Measurements from ENCODE around the gene BAZ2B. TPM values are rescaled to one million over a fixed set of nuclear protein-coding genes. Genes with fewer than 3 reads are reported as not detected.

BAZ2B gene
- total RNA-seq, 4 donors from 2014 or later, result 94.5 to 237 (median 145) TPM

DNA sequence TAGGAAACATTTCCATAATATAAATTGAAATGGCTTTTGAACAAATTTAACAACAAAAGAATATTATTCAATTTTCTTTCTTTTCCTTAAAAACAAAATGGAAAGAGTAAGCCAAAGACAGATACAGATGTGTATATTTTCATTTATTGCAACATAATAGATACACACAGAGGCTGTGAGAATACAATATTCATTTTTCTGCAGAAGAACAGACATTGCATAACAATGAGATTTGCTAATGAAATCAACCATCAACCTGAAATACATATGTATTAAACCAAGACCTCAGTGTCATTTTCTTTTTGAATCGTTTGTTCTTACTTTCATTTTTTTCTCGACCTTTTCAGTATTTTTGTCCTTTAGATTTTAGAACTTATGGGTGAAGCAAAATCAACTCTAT is 95.1 kb downstream of the BAZ2B start:
- TF ChIP-seq CTCF (IDR thresholded peaks at IDR 0.05) (no peak), POLR2A (IDR thresholded peaks at IDR 0.05) (no peak)
- Histone ChIP-seq H3K4me1 (peaks cover 0 to 4% of the 10 kb centered on the region in 2 donors), H3K36me3 (peaks cover 0 to 2% of the 10 kb centered on the region in 2 donors), H3K9me3 (no peaks in the 10 kb centered on the region), H3K27me3 (no peaks in the 10 kb centered on the region), H3K27ac (no peak overlapping the region), H3K4me3 (no peak overlapping the region)
- intact Hi-C loops (cut with DNase I; ENCODE audit: low total_unique reads), result no loop called here
- no peak for DNase-seq

DNA sequence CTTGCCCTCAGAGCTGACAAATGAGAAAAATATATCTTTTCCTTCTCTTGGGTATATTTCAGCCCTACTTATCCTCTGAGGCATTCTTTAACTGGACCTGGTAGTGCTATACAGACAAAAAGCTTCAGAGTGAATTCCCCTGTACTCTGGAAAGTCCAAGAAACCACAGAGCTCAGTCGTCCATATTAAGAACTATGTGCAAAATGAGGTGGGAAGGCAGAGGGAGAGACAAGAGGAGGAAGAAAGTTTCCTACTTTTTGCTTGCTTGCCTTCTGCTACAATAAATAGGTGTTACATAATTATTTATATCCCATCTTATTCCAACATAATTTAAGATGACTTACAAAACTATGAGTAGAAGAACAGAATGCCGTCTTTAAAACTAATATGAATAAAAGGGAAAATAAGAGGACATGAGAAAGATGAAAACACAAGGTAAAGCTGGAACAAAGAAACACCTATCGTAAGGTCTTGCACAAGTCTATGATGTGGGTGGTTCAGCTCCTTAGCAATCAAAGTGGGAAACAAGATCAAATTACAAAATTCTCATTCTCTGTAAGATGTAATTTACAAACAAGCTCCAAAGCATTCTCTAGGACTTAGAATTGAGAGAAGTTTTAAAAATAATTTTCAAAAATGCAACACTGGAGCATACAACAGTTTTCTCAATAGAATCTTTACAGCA is 97.9 kb downstream of the BAZ2B start:
- H3K4me1 ChIP-seq, result peaks cover 0 to 4% of the 10 kb centered on the region in 2 donors

GRCh38 chr2:159516241-159516758 is 100.0 kb downstream of the BAZ2B start:
- H3K4me3 ChIP-seq, result peak overlapping the region; percentile 25 to 28
- intact Hi-C loops (cut with DNase I; ENCODE audit: low total_unique reads), result no loop called here
- H3K36me3 ChIP-seq, result no peaks in the 10 kb centered on the region
- H3K27me3 ChIP-seq, result no peaks in the 10 kb centered on the region
- H3K27ac ChIP-seq, result peak overlapping the region; percentile 74 to 86
- no peak for TF ChIP-seq CTCF (IDR thresholded peaks at IDR 0.05)
- no peak for TF ChIP-seq POLR2A (IDR thresholded peaks at IDR 0.05)
- DNase-seq, result no peak
- peaks cover 0 to 4% of the 10 kb centered on the region in 2 donors for H3K4me1 ChIP-seq
- no peaks in the 10 kb centered on the region for H3K9me3 ChIP-seq

More for the DNA sequence above, 97.9 kb downstream of the BAZ2B start:
- no peak overlapping the region for H3K4me3 ChIP-seq
- TF ChIP-seq POLR2A (IDR thresholded peaks at IDR 0.05) (no peak), CTCF (IDR thresholded peaks at IDR 0.05) (no peak)
- intact Hi-C loops (cut with DNase I; ENCODE audit: low total_unique reads), result no loop called here
- no peak for DNase-seq
- peak overlapping the region; percentile 47 to 86 for H3K27ac ChIP-seq
- H3K9me3 ChIP-seq, result no peaks in the 10 kb centered on the region
- no peaks in the 10 kb centered on the region for H3K27me3 ChIP-seq
- H3K36me3 ChIP-seq, result peaks cover 0 to 2% of the 10 kb centered on the region in 2 donors

DNA sequence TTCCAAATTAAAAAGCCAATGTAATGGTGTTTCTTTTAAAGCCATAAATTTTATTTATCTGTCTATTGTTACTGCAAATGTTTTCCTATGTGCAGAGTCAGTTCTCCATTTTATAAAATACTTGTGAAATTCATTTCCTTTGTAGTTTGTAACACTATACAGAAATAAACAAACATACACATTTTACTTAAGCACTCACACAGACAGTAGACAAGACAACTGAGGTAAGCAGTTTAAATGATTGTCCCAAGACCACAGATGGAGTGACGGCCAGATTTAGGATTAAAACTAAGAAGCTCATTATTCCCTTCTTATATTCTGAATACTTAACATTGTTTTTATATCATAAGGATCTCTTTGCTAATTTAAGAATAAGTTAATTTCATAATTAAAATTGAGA is 100.9 kb downstream of the BAZ2B start:
- no peak for DNase-seq
- no peaks in the 10 kb centered on the region for H3K27me3 ChIP-seq
- no peaks in the 10 kb centered on the region for H3K9me3 ChIP-seq
- TF ChIP-seq CTCF (IDR thresholded peaks at IDR 0.05) (no peak), POLR2A (IDR thresholded peaks at IDR 0.05) (no peak)
- no peak overlapping the region for H3K4me3 ChIP-seq
- H3K4me1 ChIP-seq, result no peaks in the 10 kb centered on the region
- H3K36me3 ChIP-seq, result no peaks in the 10 kb centered on the region
- H3K27ac ChIP-seq, result peak overlapping the region; percentile 74 to 86
- intact Hi-C loops (cut with DNase I; ENCODE audit: low total_unique reads), result no loop called here

GRCh38 chr2:159513745-159514144 is 102.6 kb downstream of the BAZ2B start:
- intact Hi-C loops (cut with DNase I; ENCODE audit: low total_unique reads), result no loop called here

More at GRCh38 chr2:159513745-159514144, 102.6 kb downstream of the BAZ2B start:
- Histone ChIP-seq H3K27ac (no peak overlapping the region), H3K4me1 (no peaks in the 10 kb centered on the region), H3K9me3 (no peaks in the 10 kb centered on the region), H3K27me3 (no peaks in the 10 kb centered on the region), H3K4me3 (no peak overlapping the region), H3K36me3 (no peaks in the 10 kb centered on the region)
- TF ChIP-seq POLR2A (IDR thresholded peaks at IDR 0.05) (no peak), CTCF (IDR thresholded peaks at IDR 0.05) (no peak)
- DNase-seq, result no peak
